Measurements from ENCODE around the gene JAK1.

- TF ChIP-seq CTCF (IDR thresholded peaks at IDR 0.05) (no peak), POLR2A (IDR thresholded peaks at IDR 0.05) (no peak)
Observed at GRCh38 chr1:64928325-64928724, 38.0 kb downstream of the JAK1 start.
